Measurements from ENCODE around the gene MALRD1.

Gene MALRD1

GRCh38 chr10:19653931-19654330 is 605.3 kb downstream of the MALRD1 start:
- TF ChIP-seq LEF1 (IDR thresholded peaks at IDR 0.05; ENCODE audit: borderline replicate concordance) (no peak), SP1 (IDR thresholded peaks at IDR 0.05) (no peak), ZNF384 (IDR thresholded peaks at IDR 0.05) (no peak), HDGF (IDR thresholded peaks at IDR 0.05; ENCODE audit: borderline replicate concordance) (no peak), FOXK2 (IDR thresholded peaks at IDR 0.05) (no peak), SUZ12 (IDR thresholded peaks at IDR 0.05) (no peak), NFRKB (IDR thresholded peaks at IDR 0.05) (no peak), ELF4 (IDR thresholded peaks at IDR 0.05) (no peak), L3MBTL2 (conservative IDR thresholded peaks at IDR 0.05) (no peak), TARDBP (IDR thresholded peaks at IDR 0.05) (no peak)
- CTCF ChIA-PET, result no interaction called here
- POLR2A ChIA-PET, result no interaction called here
- no peak for DNase-seq (ENCODE audit: extremely low spot score)

- POLR2A ChIA-PET, result no interaction called here
- CTCF ChIA-PET, result interaction anchor here (0.7 kb wide), 1 partner anchor 1024 kb away, joined by 3 read pairs; no protein-coding TSS in a partner anchor
- TF ChIP-seq ZNF384 (IDR thresholded peaks at IDR 0.05) (no peak), NFRKB (IDR thresholded peaks at IDR 0.05) (no peak), L3MBTL2 (conservative IDR thresholded peaks at IDR 0.05) (no peak), SUZ12 (IDR thresholded peaks at IDR 0.05) (no peak)
- DNase-seq (ENCODE audit: extremely low spot score), result no peak
Measured at GRCh38 chr10:19654576-19654975, 606.0 kb downstream of the MALRD1 start.

GRCh38 chr10:19656420-19657042 is 607.9 kb downstream of the MALRD1 start:
- ChIA-PET CTCF (no interaction called here), POLR2A (no interaction called here)
- DNase-seq (ENCODE audit: extremely low spot score), result no peak
- TF ChIP-seq FOXM1 (IDR thresholded peaks at IDR 0.05; ENCODE audit: borderline replicate concordance) (no peak), SUZ12 (IDR thresholded peaks at IDR 0.05) (no peak), NFRKB (IDR thresholded peaks at IDR 0.05) (no peak), TARDBP (IDR thresholded peaks at IDR 0.05) (no peak), PKNOX1 (IDR thresholded peaks at IDR 0.05) (no peak), FOXA1 (IDR thresholded peaks at IDR 0.05) (no peak), ELF4 (IDR thresholded peaks at IDR 0.05) (no peak), L3MBTL2 (conservative IDR thresholded peaks at IDR 0.05) (no peak), ZNF384 (IDR thresholded peaks at IDR 0.05) (no peak), HDGF (IDR thresholded peaks at IDR 0.05; ENCODE audit: borderline replicate concordance) (no peak), ARNT (IDR thresholded peaks at IDR 0.05) (no peak), LEF1 (IDR thresholded peaks at IDR 0.05; ENCODE audit: borderline replicate concordance) (no peak), SP1 (IDR thresholded peaks at IDR 0.05) (no peak), FOXK2 (IDR thresholded peaks at IDR 0.05) (no peak), CTBP1 (IDR thresholded peaks at IDR 0.05; ENCODE audit: borderline replicate concordance) (no peak), BHLHE40 (IDR thresholded peaks at IDR 0.05; ENCODE audit: borderline replicate concordance) (no peak)

- POLR2A ChIA-PET, result no interaction called here
Measured at GRCh38 chr10:19658131-19658530, 609.5 kb downstream of the MALRD1 start.

GRCh38 chr10:19658622-19659233 is 610.1 kb downstream of the MALRD1 start:
- no peak for DNase-seq (ENCODE audit: extremely low spot score)
- POLR2A ChIA-PET, result no interaction called here
- CTCF ChIA-PET, result no interaction called here
- no peak for TF ChIP-seq PKNOX1 (IDR thresholded peaks at IDR 0.05)
- TF ChIP-seq SUZ12 (IDR thresholded peaks at IDR 0.05), result no peak
- no peak for TF ChIP-seq L3MBTL2 (conservative IDR thresholded peaks at IDR 0.05)
- no peak for TF ChIP-seq FOXK2 (IDR thresholded peaks at IDR 0.05)
- no peak for TF ChIP-seq LEF1 (IDR thresholded peaks at IDR 0.05; ENCODE audit: borderline replicate concordance)
- no peak for TF ChIP-seq ZNF384 (IDR thresholded peaks at IDR 0.05)
- TF ChIP-seq ELF4 (IDR thresholded peaks at IDR 0.05), result no peak
- no peak for TF ChIP-seq NFRKB (IDR thresholded peaks at IDR 0.05)

More at GRCh38 chr10:19658131-19658530, 609.5 kb downstream of the MALRD1 start:
- TF ChIP-seq HDGF (IDR thresholded peaks at IDR 0.05; ENCODE audit: borderline replicate concordance), result no peak
- TF ChIP-seq FOXM1 (IDR thresholded peaks at IDR 0.05; ENCODE audit: borderline replicate concordance), result no peak
- TF ChIP-seq ZNF384 (IDR thresholded peaks at IDR 0.05), result no peak
- no peak for TF ChIP-seq NFRKB (IDR thresholded peaks at IDR 0.05)
- no peak for DNase-seq (ENCODE audit: extremely low spot score)
- CTCF ChIA-PET, result no interaction called here

- TF ChIP-seq SUZ12 (IDR thresholded peaks at IDR 0.05), result no peak
- no peak for TF ChIP-seq LEF1 (IDR thresholded peaks at IDR 0.05; ENCODE audit: borderline replicate concordance)
- TF ChIP-seq FOXK2 (IDR thresholded peaks at IDR 0.05), result no peak
- TF ChIP-seq SP1 (IDR thresholded peaks at IDR 0.05), result no peak
- TF ChIP-seq NFRKB (IDR thresholded peaks at IDR 0.05), result no peak
- no peak for TF ChIP-seq HDGF (IDR thresholded peaks at IDR 0.05; ENCODE audit: borderline replicate concordance)
- TF ChIP-seq ARNT (IDR thresholded peaks at IDR 0.05), result no peak
- no peak for TF ChIP-seq PKNOX1 (IDR thresholded peaks at IDR 0.05)
- no peak for TF ChIP-seq BHLHE40 (IDR thresholded peaks at IDR 0.05; ENCODE audit: borderline replicate concordance)
- no peak for TF ChIP-seq ZNF384 (IDR thresholded peaks at IDR 0.05)
- no peak for TF ChIP-seq CTBP1 (IDR thresholded peaks at IDR 0.05; ENCODE audit: borderline replicate concordance)
- no peak for TF ChIP-seq L3MBTL2 (conservative IDR thresholded peaks at IDR 0.05)
- no peak for TF ChIP-seq TARDBP (IDR thresholded peaks at IDR 0.05)
Measured at GRCh38 chr10:19659920-19660655, 611.5 kb downstream of the MALRD1 start.

More at GRCh38 chr10:19659920-19660655, 611.5 kb downstream of the MALRD1 start:
- ChIA-PET POLR2A (no interaction called here), CTCF (no interaction called here)
- DNase-seq (ENCODE audit: extremely low spot score), result no peak

Measured in HEK293T (cell line).